SU-DHL-6 (cell line): Measurements from ENCODE around the gene HSDL1.

Source experiments
- H2AFZ ChIP-seq: fragments of 200-600 bp; sonication (generic); 2 replicates; pipeline ENCODE4 v1.6.1; 2014; ENCODE audit warnings: low read depth, mild to moderate bottlenecking, moderate library complexity, mixed read lengths, antibody characterized with exemption, low read length; ENCODE audit not compliant: severe bottlenecking
- H3F3A ChIP-seq: fragments of 200-600 bp; shearing (Covaris generic); 2 replicates; pipeline ENCODE4 v1.6.0; 2016; ENCODE audit warnings: antibody characterized with exemption, mild to moderate bottlenecking; ENCODE audit not compliant: insufficient read depth
- H3K27ac ChIP-seq: fragments of 200-600 bp; sonication (generic); 2 replicates; pipeline ENCODE4 v1.5.1; 2016; ENCODE audit warnings: low read depth, mild to moderate bottlenecking, low read length, moderate library complexity, mixed read lengths
- H3K27me3 ChIP-seq: fragments of 200-600 bp; sonication (generic), shearing (Covaris generic); 2 replicates; pipeline ENCODE4 v1.6.0; 2014; ENCODE audit warnings: mild to moderate bottlenecking, low read length
- H3K36me3 ChIP-seq: fragments of 200-600 bp; sonication (generic); 2 replicates; pipeline ENCODE4 v1.6.1; 2014; ENCODE audit warnings: mild to moderate bottlenecking, low read length, mixed read lengths
- H3K4me2 ChIP-seq: fragments of 300-600, 200-600 bp; shearing (Covaris generic), sonication (generic); 2 replicates; pipeline ENCODE4 v1.6.0; 2014; ENCODE audit warnings: low read length, low read depth, mild to moderate bottlenecking; ENCODE audit not compliant: poor library complexity, severe bottlenecking
- H3K4me3 ChIP-seq: fragments of 200-600 bp; sonication (generic); 2 replicates; pipeline ENCODE4 v1.5.1; 2014; ENCODE audit warnings: antibody characterized with exemption, low read length, mild to moderate bottlenecking, mixed read lengths; ENCODE audit not compliant: insufficient read depth, poor library complexity, severe bottlenecking
- H3K79me2 ChIP-seq: fragments of 200-600 bp; sonication (generic); 2 replicates; pipeline ENCODE4 v1.6.1; 2014; ENCODE audit warnings: mild to moderate bottlenecking, low read length, moderate library complexity; ENCODE audit not compliant: insufficient read depth
- H3K9ac ChIP-seq: fragments of 200-600 bp; sonication (generic); 2 replicates; pipeline ENCODE4 v1.7.0; 2014; ENCODE audit warnings: mild to moderate bottlenecking, low read length
- H3K9me2 ChIP-seq: fragments of 200-600 bp; sonication (generic); replicated peaks from 2 replicates; pipeline ENCODE4 v1.6.1; 2014; ENCODE audit warnings: low read length; ENCODE audit not compliant: insufficient read depth
- H3K9me3 ChIP-seq: fragments of 200-600 bp; sonication (generic); 2 replicates; pipeline ENCODE4 v1.6.1; 2014; ENCODE audit warnings: low read length, mixed read lengths; ENCODE audit not compliant: insufficient read depth
- H4K20me1 ChIP-seq: fragments of 200-600 bp; sonication (generic); 2 replicates; pipeline ENCODE4 v1.6.1; 2014; ENCODE audit warnings: low read depth, mild to moderate bottlenecking, antibody characterized with exemption, low read length, moderate library complexity, mixed read lengths
- CTCF ChIP-seq: fragments of 200-600 bp; sonication (generic); IDR thresholded peaks from one replicate; pipeline ENCODE4 v1.5.1; 2017; ENCODE audit warnings: antibody characterized with exemption, mild to moderate bottlenecking, low read length, moderate library complexity; ENCODE audit not compliant: insufficient read depth, poor library complexity, severe bottlenecking
- EZH2phosphoT487 ChIP-seq: fragments of 200-600 bp; sonication (generic), shearing (Covaris generic); conservative IDR thresholded peaks from 2 replicates; pipeline ENCODE4 v1.6.1; 2018; ENCODE audit warnings: mild to moderate bottlenecking, antibody characterized with exemption, low read length, moderate library complexity, mixed read lengths

Gene HSDL1

GRCh38 chr16:84075376-84075775, 69.6 kb downstream of the HSDL1 start:
- Histone ChIP-seq H3K9me3 (no peaks in the 10 kb centered on the region), H3K9me2 (no peaks in the 10 kb centered on the region), H3K4me2 (no peak overlapping the region), H2AFZ (no peak overlapping the region), H3K9ac (no peak overlapping the region), H3K4me3 (no peak overlapping the region), H3K79me2 (peaks cover 25% of the 10 kb centered on the region), H3F3A (no peaks in the 10 kb centered on the region), H4K20me1 (0 out of 2 replicates have a peak, but pooled peaks cover 3% of the 10 kb centered on the region), H3K27ac (no peak overlapping the region), H3K36me3 (peaks cover 10% of the 10 kb centered on the region; the same call in 1 of the 2 replicates), H3K27me3 (no peaks in the 10 kb centered on the region)
- TF ChIP-seq CTCF (no peak), EZH2phosphoT487 (no peak)

- Histone ChIP-seq H3K9me2 (no peaks in the 10 kb centered on the region), H3K27me3 (no peaks in the 10 kb centered on the region), H3K36me3 (peaks cover 10% of the 10 kb centered on the region; the same call in 1 of the 2 replicates), H3K4me2 (no peak overlapping the region), H3F3A (no peaks in the 10 kb centered on the region), H3K27ac (no peak overlapping the region), H3K79me2 (peaks cover 25% of the 10 kb centered on the region), H3K9me3 (no peaks in the 10 kb centered on the region), H3K4me3 (no peak overlapping the region), H2AFZ (no peak overlapping the region), H3K9ac (no peak overlapping the region), H4K20me1 (0 out of 2 replicates have a peak, but pooled peaks cover 3% of the 10 kb centered on the region)
- no peak for TF ChIP-seq CTCF
- TF ChIP-seq EZH2phosphoT487, result no peak
Observed at GRCh38 chr16:84074721-84075120, 70.3 kb downstream of the HSDL1 start.
